A549 (cell line): ENCODE data around the gene UBN1.

Source experiments
- BCL3 ChIP-seq: fragments of >200 bp; sonication (Bioruptor Twin); formaldehyde crosslinking; IDR thresholded peaks from 3 replicates; pipeline ENCODE4 v1.6.1; 2016
- BHLHE40 ChIP-seq: IDR thresholded peaks from 2 replicates; pipeline ENCODE4 v1.6.1; 2012; ENCODE audit warnings: low read depth, low read length, inconsistent platforms
- CBX2 ChIP-seq: fragments of 200-600 bp; sonication (generic); IDR thresholded peaks from 2 replicates; pipeline ENCODE4 v1.6.1; 2016; ENCODE audit warnings: low read depth, mild to moderate bottlenecking, borderline replicate concordance
- CEBPB ChIP-seq, 2 experiments: fragments of >200 bp in 1 of 2; sonication (Bioruptor Twin) in 1 of 2; formaldehyde crosslinking in 1 of 2; IDR thresholded peaks; 2 replicates each; pipeline ENCODE4 v1.6.1; 2012 to 2016
- CTCF ChIP-seq: fragments of >200 bp; sonication (Bioruptor Twin); formaldehyde crosslinking; IDR thresholded peaks from 3 replicates; pipeline ENCODE4 v1.5.1; 2016
- EP300 ChIP-seq, 2 experiments: fragments of >200 bp; sonication (Bioruptor Twin); formaldehyde crosslinking; IDR thresholded peaks; 2 replicates in 1 of 2; 3 replicates in 1 of 2; pipeline ENCODE4 v1.6.1; 2016 to 2017
- HDAC2 ChIP-seq: fragments of 200-600 bp; sonication (generic); IDR thresholded peaks from 2 replicates; pipeline ENCODE4 v1.6.1; 2016
- KDM1A ChIP-seq: fragments of 200-600 bp; sonication (generic); IDR thresholded peaks from 2 replicates; pipeline ENCODE4 v1.6.1; 2016; ENCODE audit warnings: low read depth, mild to moderate bottlenecking
- PBX3 ChIP-seq: IDR thresholded peaks from 2 replicates; pipeline ENCODE4 v1.6.1; 2012
- POLR2A ChIP-seq: IDR thresholded peaks from 2 replicates; pipeline ENCODE4 v1.6.1; 2012; ENCODE audit warnings: mild to moderate bottlenecking, low read length

GRCh38 chr16:4891886-4892216 is 44.6 kb downstream of the UBN1 start:
- TF ChIP-seq HDAC2 (no peak), EP300 (IDR thresholded peaks at IDR 0.05) (no peak), PBX3 (no peak), CEBPB (IDR thresholded peaks at IDR 0.05) (no peak), KDM1A (no peak), CTCF (no peak), BCL3 (no peak), BHLHE40 (no peak), CBX2 (no peak), POLR2A (no peak)
